Activated naive CD4-positive, alpha-beta T cell treated with anti-CD3 and anti-CD28 coated beads for 36 hours (primary cell): ENCODE results near the gene SKI. TPM values are rescaled to one million over a fixed set of nuclear protein-coding genes. Genes with fewer than 3 reads are reported as not detected.

Experiments
- CTCF ChIA-PET: fragments of 350-600 bp; sonication (Branson Sonifier 250); formaldehyde crosslinking; loops from one replicate; lab custom pipeline; 2021; ENCODE audit warnings: antibody characterized with exemption; lab: Charles Lee
- DNase-seq: peaks from one replicate; pipeline ENCODE4 v3.0.0-alpha.2; 2020
- H3K27ac Mint-ChIP-seq: one replicate; pipeline ENCODE4 v1.8.0; 2021; ENCODE audit warnings: mild to moderate bottlenecking, mixed read lengths
- H3K27me3 Mint-ChIP-seq: one replicate; pipeline ENCODE4 v1.8.0; 2021; ENCODE audit warnings: low read depth, mixed read lengths
- H3K36me3 Mint-ChIP-seq: one replicate; pipeline ENCODE4 v1.8.0; 2021; ENCODE audit warnings: low read depth, mixed read lengths
- H3K4me1 Mint-ChIP-seq: one replicate; pipeline ENCODE4 v1.8.0; 2021; ENCODE audit warnings: low read depth, mixed read lengths
- H3K4me3 Mint-ChIP-seq: one replicate; pipeline ENCODE4 v1.8.0; 2021; ENCODE audit warnings: mild to moderate bottlenecking, moderate library complexity, mixed read lengths
- H3K9me3 Mint-ChIP-seq: one replicate; pipeline ENCODE4 v1.8.0; 2021; ENCODE audit warnings: mixed read lengths
- intact Hi-C: fragments of 100-400 bp; cut with micrococcal nuclease; formaldehyde crosslinking; loops from one replicate; pipeline ENCODE4 v1.15.1; 2023
- total RNA-seq, 2 experiments: library from RNA; stranded (reverse); gene quantifications; one replicate each; pipeline ENCODE4 v1.2.3, GENCODE V29; 2021

The SKI gene
- total RNA-seq, 2 experiments from 2014 or later, result 25.5 to 26.3 TPM

DNA sequence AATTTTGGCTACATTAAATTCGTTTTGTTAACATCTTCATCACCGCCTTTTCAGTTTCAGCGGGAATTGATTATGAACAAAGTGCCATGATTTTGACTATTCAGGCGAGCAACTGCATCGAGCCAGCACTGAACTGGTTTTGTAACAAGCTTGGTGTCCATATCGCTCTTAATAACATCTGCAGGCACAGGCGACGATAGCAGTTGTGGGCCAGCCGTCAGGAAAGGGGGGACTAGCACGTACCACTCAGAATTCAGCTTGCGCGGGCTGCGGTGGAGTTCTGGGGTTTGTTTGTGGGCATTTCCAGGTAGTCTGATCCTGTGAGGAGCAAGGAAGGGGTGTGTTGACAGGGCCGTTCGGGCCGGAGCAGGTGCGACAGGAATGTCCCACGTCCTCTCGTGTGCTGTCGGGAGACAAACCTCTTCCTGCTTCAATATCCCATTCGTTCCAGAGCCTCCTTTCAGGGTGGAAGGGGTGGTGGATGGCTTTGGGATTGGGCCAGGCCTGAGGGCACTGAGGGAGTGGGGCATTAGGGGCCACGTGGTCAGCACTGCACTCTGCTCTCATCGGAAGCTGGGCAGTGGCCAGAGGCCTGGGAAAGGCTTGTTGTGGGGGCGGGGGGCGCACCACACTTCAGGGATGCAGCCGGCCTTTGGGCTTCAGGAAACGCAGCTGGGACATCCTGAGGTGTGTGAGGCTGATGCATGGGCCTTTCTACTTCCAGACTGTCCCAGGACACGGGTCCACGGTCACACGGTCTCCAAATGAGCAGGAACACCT is 39.1 kb downstream of the SKI start:
- peaks cover 58% of the 10 kb centered on the region for H3K4me1 Mint-ChIP-seq
- no peak overlapping the region for H3K4me3 Mint-ChIP-seq
- peak overlapping the region; percentile 41 for H3K27ac Mint-ChIP-seq
- intact Hi-C loops, result no loop called here
- H3K27me3 Mint-ChIP-seq, result no peaks in the 10 kb centered on the region
- no peak for DNase-seq
- H3K36me3 Mint-ChIP-seq, result no peaks in the 10 kb centered on the region
- CTCF ChIA-PET, result no interaction called here
- H3K9me3 Mint-ChIP-seq, result no peaks in the 10 kb centered on the region

- CTCF ChIA-PET, result no interaction called here
- Mint-ChIP-seq H3K27me3 (no peaks in the 10 kb centered on the region), H3K4me1 (peaks cover 60% of the 10 kb centered on the region), H3K4me3 (no peak overlapping the region), H3K27ac (no peak overlapping the region), H3K36me3 (no peaks in the 10 kb centered on the region), H3K9me3 (no peaks in the 10 kb centered on the region)
- no peak for DNase-seq
- intact Hi-C loops, result no loop called here
Measured at GRCh38 chr1:2267862-2268261, 39.7 kb downstream of the SKI start.

- H3K27me3 Mint-ChIP-seq, result no peaks in the 10 kb centered on the region
- DNase-seq, result no peak
- H3K4me1 Mint-ChIP-seq, result peaks cover 62% of the 10 kb centered on the region
- no peaks in the 10 kb centered on the region for H3K36me3 Mint-ChIP-seq
- no peaks in the 10 kb centered on the region for H3K9me3 Mint-ChIP-seq
- intact Hi-C loops, result no loop called here
- peak overlapping the region; percentile 54 for H3K27ac Mint-ChIP-seq
- no peak overlapping the region for H3K4me3 Mint-ChIP-seq
- CTCF ChIA-PET, result no interaction called here
Measured at GRCh38 chr1:2268285-2269056, 40.4 kb downstream of the SKI start.

GRCh38 chr1:2269193-2269921 is 41.2 kb downstream of the SKI start:
- DNase-seq, result no peak
- Mint-ChIP-seq H3K4me1 (peaks cover 67% of the 10 kb centered on the region), H3K27ac (no peak overlapping the region), H3K4me3 (no peak overlapping the region), H3K27me3 (no peaks in the 10 kb centered on the region), H3K9me3 (no peaks in the 10 kb centered on the region), H3K36me3 (no peaks in the 10 kb centered on the region)
- CTCF ChIA-PET, result no interaction called here
- intact Hi-C loops, result no loop called here

DNA sequence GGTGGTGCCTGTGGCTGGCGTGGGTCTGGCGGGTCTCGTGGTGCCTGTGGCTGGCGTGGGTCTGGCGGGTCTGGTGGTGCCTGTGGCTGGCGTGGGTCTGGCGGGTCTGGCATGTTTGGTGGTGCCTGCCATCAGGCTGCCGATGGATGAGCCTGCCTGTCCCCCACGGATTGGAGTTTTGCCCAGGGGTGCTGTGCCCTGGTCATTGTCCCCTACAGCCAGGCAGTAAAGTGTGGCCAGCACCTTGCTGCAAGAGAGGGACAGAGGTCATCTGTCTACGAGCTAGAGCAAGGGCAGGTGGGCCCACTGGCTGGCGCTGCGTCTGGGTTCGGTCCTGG is 41.8 kb downstream of the SKI start:
- no peak for DNase-seq
- CTCF ChIA-PET, result no interaction called here
- Mint-ChIP-seq H3K9me3 (no peaks in the 10 kb centered on the region), H3K27me3 (no peaks in the 10 kb centered on the region), H3K4me3 (no peak overlapping the region), H3K36me3 (no peaks in the 10 kb centered on the region), H3K27ac (no peak overlapping the region), H3K4me1 (peaks cover 67% of the 10 kb centered on the region)
- intact Hi-C loops, result no loop called here

DNA sequence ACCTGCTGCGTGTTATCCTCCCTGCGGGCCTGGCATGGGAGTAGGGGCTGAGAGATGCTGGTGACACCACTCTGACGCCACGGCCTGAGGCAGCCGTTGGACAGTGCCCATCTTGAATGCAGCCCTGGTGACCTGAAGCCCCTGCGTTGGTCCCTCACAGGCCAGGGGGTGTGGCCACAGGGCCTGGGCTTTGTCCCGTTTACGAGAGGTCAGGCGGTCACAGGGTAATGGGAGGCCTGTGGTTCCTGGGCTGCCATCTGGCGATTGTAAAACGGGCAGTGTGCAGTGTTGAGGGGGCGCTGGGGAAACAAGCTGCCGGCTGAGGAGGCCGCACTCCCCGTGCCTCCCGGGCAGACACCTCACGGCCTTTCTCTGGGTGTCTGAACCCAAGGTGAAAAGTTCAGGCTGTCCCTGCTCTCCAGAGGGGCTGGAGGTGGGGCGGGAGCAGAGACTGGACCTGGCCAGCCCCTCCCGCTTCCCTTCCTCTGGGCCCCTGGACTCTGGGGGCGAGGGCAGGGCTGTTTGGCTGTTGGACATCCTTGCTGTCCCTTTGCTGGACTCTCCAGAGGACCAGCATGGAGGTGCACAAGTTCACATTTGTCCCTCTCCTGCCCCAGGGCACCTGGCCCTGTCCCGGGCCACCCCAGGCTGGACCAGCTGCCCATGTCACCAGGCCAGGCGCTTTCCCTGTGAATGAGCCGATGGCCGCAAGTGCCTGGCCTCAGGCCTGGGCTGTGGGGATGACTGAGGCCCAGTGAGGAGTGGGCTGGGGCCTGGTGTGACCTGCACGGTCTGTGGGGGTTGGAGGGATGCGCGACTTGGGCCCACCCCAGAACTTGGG is 42.4 kb downstream of the SKI start:
- intact Hi-C loops, result no loop called here
- H3K9me3 Mint-ChIP-seq, result no peaks in the 10 kb centered on the region
- peaks cover 67% of the 10 kb centered on the region for H3K4me1 Mint-ChIP-seq
- no peak for DNase-seq
- H3K4me3 Mint-ChIP-seq, result no peak overlapping the region
- H3K27me3 Mint-ChIP-seq, result no peaks in the 10 kb centered on the region
- CTCF ChIA-PET, result no interaction called here
- H3K36me3 Mint-ChIP-seq, result no peaks in the 10 kb centered on the region
- no peak overlapping the region for H3K27ac Mint-ChIP-seq

DNA sequence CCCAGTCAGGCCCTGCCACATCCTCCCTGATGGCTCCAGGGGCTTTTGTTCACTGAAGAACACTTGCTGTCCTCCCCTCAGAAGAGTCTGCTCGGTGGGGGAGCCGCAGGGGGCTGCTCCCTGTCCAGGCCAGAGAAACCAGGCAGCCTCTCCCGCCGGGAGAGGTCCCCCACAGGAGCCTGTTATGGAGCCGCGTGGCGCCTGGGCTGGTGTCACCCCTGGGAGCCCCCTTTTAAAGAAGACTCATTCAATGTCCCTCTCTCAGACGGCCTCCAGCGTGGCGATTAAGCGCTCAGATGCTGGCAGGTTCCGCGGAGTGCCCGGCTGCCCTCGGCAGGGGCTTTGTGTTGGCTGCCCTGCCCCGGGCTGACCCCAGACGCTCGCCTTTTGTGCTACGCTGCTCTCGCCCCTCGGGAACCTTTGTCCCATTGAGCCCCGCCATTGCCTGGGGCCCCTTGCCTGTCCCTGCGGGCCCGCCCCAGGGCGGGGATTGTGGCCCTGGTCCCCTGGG is 43.1 kb downstream of the SKI start:
- intact Hi-C loops, result no loop called here
- H3K4me1 Mint-ChIP-seq, result peaks cover 69% of the 10 kb centered on the region

DNA sequence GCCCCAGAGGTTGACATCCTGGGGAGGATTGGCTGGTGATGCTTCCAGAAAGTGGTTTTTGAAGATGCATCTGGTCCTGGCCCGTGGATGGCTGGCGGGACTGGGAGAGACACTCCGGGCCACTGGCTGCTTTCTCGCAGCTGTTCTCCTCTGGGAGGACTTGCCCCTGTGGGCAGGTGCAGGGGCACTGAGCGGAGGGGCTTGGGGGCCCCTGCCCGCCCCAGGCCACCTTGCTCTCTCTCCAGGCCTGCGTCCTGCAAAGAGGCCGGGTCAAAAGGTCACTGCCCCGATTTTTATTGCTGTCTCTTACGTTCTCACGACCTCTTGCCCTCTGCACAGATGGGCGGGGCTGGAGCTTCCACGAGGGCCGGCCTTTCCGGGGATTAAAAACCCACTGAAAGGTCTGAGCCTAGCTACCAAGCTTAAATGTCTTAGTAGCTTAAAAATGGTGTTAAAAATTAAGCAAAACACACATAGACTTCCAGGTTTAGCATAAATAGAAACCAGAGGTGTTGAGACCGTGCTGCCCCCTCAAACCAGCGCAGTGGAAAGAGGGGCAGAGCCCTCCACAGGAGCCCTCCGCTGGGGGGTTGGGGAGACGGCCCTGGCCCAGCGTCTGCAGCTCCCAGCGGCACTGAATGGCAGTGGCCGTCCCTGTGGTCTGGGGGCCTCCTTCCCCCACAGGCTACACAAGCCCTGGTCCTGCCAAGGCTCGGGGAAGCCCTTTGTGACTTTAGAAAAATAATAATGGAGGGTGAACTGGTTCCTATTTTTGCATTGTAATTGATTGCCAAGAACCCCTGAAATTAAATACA is 43.9 kb downstream of the SKI start:
- no peak for DNase-seq
- peaks cover 69% of the 10 kb centered on the region for H3K4me1 Mint-ChIP-seq
- CTCF ChIA-PET, result no interaction called here
- H3K4me3 Mint-ChIP-seq, result no peak overlapping the region
- intact Hi-C loops, result no loop called here
- H3K36me3 Mint-ChIP-seq, result peaks cover 2% of the 10 kb centered on the region
- H3K9me3 Mint-ChIP-seq, result no peaks in the 10 kb centered on the region
- H3K27me3 Mint-ChIP-seq, result no peaks in the 10 kb centered on the region
- H3K27ac Mint-ChIP-seq, result no peak overlapping the region

More for the DNA sequence above, 43.1 kb downstream of the SKI start:
- no peak for DNase-seq
- H3K36me3 Mint-ChIP-seq, result no peaks in the 10 kb centered on the region
- H3K27me3 Mint-ChIP-seq, result no peaks in the 10 kb centered on the region
- CTCF ChIA-PET, result no interaction called here
- no peak overlapping the region for H3K4me3 Mint-ChIP-seq
- H3K9me3 Mint-ChIP-seq, result no peaks in the 10 kb centered on the region
- H3K27ac Mint-ChIP-seq, result no peak overlapping the region

DNA sequence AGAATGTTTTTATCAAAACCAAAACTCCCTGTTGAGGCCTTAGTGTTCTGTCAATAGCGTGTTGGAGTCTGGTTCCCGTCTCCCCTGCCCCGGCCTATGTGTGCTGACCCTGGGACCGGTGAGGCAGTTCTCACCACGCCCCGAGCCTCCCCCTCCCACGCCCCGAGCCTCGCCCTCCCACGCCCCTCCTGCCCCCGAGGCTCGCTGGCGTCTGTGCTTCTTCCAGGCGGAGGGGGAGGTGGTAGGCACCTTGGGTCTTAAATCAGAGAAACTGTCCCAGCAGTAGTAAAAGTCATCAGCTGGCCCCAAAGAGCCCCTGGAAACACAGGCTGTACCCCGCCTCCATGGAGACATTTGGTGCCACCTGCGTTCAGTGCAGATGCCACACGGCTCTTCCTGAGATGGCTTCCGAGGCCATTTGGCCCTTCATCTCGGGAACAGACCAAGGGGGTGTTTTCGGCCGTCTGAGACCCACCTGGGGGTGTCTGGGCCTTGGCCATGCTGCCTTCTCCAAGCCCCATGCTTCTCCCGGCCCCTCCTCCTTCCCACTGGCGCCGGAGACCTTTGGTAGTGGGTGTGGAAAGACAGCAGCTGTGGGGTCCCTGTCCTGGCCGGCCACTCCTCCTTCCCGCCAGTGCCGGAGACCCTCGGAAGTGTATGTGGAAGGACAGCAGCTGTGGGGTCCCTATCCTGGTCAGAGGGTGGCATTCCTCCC is 44.7 kb downstream of the SKI start:
- H3K4me3 Mint-ChIP-seq, result no peak overlapping the region
- H3K36me3 Mint-ChIP-seq, result peaks cover 7% of the 10 kb centered on the region
- DNase-seq, result no peak
- no peaks in the 10 kb centered on the region for H3K27me3 Mint-ChIP-seq
- peaks cover 75% of the 10 kb centered on the region for H3K4me1 Mint-ChIP-seq
- CTCF ChIA-PET, result no interaction called here
- intact Hi-C loops, result no loop called here
- H3K27ac Mint-ChIP-seq, result peak overlapping the region; percentile 63
- H3K9me3 Mint-ChIP-seq, result no peaks in the 10 kb centered on the region

DNA sequence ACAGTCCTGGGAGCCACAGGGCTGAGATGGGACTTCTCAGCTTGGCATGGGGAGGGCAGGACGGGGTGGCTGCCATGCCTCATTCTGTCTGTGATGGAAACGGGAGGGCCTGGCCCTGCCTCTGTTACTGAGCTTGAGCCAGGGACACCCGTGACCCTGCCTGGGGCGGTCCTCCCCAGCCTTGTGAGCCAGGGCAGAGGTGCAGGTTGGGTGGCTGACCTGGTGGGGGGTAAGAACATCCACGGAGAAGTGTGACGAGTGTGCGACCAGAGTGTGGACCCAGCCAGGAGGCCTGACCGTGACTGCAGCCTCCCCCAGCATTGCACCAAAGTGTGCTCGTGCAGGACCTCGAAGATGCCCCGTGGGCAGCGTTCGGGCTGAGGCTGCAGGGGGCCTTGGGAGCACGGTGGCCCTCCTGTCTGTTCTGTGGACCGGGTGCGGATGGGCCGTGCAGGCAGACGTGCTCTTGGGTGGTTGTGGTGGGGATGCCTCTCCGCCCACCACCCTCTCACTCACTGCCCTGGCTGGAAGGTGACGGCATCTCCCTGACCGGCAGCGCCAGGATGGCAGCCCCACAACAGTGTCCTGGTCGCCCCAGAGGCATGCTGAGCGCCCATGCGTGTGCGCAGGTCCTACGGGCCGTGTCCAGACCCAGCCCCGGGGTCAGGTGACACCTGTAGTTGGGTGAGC is 45.4 kb downstream of the SKI start:
- peaks cover 7% of the 10 kb centered on the region for H3K36me3 Mint-ChIP-seq
- CTCF ChIA-PET, result no interaction called here
- H3K27ac Mint-ChIP-seq, result peak overlapping the region; percentile 63
- intact Hi-C loops, result no loop called here
- no peaks in the 10 kb centered on the region for H3K9me3 Mint-ChIP-seq
- H3K27me3 Mint-ChIP-seq, result no peaks in the 10 kb centered on the region
- DNase-seq, result no peak
- peaks cover 75% of the 10 kb centered on the region for H3K4me1 Mint-ChIP-seq
- no peak overlapping the region for H3K4me3 Mint-ChIP-seq
